Activated T-cell treated with anti-CD3 and anti-CD28 coated beads for 4 hours (primary cell): ENCODE measurements around the gene GPR183.

ENCODE experiments used
- DNase-seq: peaks from one replicate; pipeline ENCODE4 v3.0.0-alpha.2; 2020

Gene GPR183

DNA sequence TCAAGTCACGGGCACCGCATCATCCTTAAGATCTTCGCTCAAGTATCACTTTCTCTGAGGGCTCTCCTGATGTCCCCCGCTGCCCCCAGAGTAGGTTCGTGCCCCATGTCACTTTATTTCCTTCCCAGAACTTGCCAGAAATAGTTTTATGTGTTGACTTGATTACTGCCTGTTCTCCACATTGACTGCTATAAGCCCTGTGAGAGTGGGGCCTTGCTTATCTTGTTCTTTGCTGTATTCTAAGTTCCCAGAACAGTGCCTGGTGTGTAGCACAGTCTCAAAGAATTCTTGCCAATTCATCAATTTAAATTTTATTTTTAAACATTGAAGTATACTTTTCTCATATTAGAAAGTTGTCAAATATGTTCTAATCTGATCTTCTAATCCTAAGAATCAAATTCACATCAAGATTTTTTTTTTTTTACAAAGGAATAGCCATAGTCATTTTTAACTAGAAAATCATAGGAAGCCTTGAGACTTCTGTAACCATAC is 32.1 kb upstream of the GPR183 start:
- DNase-seq, result no peak

DNA sequence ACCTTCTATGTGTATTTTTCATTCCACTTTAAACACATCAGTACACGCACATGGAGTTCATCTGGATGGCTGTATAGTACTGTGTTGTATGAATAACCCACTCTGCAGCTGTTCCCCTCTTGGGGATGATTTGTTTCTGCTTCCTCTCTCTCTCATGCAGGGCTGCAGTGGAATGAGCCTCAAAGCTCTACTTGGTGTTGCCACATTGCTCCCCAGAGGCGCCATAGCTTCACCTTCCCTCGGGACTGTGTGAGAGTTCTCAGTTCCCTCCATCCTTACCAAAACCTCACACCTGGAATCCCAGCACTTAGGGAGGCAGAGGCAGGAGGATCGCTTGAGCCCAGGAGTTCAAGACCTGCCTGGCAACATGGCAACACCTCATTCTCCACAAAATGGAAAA is 28.4 kb upstream of the GPR183 start:
- no peak for DNase-seq

DNA sequence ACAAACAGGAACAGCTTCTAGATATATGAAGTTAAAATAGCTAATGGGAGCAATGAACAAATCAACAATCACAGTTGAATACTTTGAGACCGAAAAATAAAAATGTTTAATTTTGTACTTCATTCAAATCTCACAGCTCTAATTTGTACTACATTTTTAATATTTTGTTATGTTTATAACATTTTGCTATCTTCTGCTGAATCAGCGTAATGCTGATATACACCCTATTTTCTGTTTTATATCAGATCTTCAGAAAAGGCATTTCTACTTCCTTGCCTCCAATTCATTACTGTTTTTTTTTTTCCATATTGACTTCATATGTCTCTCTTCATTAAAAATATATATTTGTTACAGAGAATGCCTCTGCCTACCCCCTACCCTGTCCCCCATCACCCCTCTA is 27.9 kb upstream of the GPR183 start:
- DNase-seq, result no peak

DNA sequence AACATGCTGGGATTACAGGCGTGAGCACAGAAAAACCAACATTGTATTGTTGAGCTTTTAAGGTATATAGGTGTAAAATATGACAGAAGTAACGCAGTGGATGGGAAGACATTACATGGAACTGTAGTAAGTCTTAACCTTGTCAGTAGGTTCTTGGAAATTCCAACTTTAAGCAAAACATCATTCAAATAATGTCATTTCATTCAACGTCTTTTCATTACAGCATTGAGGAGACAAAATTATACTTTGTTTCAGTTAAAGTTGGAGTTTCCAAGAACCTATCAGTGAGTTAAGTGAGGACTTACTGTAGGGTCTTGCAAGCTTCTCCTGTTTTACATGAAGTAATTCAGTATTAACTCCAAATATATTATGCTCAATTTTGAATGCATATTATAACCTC is 27.0 kb upstream of the GPR183 start:
- DNase-seq, result no peak

DNA sequence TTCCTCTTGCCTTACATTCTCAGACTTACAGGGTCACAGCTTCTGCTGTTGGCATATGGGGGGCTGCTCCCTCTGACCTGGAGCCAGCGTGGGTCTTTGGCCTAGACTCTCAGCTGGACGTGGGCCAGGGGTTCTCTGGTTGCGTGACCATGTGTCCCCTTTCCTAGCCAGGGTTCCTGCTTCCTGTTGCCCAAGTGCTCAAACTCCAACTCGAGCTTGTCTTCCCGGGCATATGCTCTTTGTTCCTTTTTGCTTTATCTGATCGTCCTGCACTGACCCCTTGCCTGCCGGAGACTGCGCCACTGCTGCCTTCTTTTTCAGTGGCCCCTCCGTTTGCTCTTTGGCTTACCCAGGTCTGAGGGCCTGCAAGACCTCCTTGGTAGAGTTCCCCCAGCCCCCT is 25.3 kb upstream of the GPR183 start:
- no peak for DNase-seq

DNA sequence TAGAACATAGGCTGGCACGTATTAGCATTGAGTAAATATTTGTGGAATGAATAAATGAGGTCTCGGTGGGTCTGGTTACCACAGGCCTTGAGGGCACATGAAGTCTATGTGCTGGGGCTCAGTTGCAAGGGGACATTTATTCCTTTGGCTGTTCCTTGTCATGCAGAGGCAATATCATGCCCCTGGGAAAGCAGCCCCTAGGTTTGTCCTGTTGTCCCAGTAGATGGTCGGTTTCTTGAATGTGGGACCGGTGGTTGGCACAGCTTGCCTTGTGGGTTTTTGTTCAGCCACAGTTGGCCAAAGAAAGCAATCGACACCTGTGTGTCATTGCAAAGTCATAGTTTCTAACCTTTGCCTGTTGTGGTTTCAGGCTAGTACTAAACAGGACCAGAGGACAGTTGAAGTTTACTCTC is 24.7 kb upstream of the GPR183 start:
- DNase-seq, result no peak

DNA sequence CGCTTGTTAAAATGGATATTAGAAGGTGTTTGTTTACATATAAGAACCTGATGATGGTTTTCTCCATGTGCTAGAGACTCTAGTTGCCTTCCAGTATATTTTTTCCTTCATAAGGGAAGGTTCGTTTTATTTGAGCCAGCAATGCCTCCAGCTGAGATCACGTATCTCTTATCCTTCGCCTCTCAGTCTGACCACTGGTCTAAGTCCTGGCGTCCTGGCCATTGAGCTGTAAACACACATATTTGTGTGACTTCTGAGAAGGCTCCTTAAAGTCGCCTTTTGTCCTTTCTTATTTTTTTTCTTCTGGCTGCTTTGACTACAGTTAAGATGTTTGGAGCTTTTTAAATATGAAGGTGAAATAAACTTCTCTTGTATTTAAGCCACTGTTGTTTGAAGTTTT is 23.7 kb upstream of the GPR183 start:
- DNase-seq, result no peak

DNA sequence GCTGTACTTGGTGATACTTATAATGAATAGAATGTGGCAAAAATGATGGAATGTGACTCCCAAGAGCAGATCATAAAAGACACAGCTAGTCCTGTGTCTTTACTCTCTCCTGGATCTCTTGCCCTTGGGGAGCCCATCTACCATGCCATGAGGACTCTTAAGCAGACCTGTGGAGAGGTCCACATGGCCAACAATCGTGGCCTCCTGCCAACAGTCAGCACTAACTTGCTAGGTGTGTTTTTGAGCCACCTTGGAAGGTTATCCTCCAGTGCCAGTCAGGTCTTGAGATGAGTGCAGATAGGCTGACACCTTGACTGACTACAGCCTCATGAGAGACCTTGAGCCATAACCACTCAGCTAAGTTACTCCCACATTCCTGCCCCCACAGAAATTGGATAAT is 22.3 kb upstream of the GPR183 start:
- no peak for DNase-seq

DNA sequence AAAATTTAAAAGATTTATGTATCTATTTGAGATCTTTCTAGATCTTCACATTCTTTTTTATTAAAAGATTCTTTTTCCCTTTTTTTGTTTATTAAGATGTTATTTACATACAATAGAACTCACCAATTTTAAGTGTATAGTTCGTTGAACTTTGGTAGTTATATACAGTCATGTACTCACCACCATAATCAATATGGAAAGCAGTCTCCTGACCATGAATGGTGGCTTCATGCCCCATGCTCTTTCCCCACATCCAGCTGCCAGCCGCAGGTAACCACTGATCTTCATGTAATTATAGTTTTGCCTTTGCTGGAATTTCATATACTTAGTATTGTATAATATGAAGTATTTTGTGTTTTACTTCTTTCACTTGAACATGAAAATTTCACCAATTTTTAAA is 20.6 kb upstream of the GPR183 start:
- DNase-seq, result no peak

DNA sequence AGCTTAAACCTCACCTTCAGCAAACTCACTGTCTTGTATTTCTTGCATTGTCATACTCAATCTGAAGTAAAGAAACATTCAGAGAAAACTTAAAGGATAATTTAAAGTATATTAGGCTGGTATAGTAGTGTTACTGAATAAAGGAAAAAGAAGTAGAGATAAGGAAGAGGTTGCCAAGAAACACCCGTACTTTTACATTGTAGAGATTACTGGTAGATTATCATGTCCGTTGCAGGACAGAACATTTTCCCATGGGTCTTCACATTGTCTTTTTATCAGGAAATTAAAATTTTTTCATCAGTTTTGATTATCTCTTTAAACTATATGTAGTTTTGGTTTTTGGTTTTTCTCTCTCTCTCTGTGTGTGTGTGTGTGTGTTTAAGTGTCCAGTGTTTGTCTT is 19.9 kb upstream of the GPR183 start:
- DNase-seq, result no peak

DNA sequence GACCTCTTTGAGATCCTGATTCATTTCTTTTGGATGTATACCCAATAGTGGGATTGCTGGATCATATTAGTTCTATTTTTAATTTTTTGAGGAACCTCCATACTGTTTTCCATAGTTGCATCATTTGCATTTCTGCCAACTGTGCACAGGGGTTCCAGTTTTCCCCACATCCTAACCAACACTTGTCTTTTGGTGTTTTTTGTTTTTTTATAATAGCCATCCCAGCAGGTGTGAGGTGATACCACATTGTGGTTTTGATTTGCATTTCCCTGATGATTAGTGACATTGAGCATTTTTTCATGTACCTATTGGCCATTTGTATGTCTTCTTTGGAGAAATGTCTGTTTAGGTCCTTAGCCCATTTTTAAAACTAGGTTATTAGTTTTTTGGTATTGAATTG is 18.8 kb upstream of the GPR183 start:
- no peak for DNase-seq

DNA sequence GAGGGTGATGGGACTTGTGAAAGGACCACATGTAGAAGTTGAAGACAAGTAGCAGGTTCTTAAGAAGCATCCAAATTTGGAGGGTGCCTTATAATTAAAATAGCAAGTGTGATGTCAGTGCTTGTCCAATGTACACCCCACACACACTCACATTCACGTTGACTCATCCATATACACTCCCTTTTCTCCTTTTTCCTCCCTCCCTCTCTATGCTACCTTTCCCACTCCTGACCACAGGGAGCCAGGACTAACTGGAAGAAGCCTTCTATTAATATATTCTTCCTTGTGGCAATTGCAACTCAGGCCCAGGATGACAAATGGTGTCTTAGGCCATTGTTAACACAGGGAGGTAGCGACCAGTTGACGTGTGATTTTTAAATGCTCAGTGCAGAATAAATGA is 16.3 kb upstream of the GPR183 start:
- no peak for DNase-seq

DNA sequence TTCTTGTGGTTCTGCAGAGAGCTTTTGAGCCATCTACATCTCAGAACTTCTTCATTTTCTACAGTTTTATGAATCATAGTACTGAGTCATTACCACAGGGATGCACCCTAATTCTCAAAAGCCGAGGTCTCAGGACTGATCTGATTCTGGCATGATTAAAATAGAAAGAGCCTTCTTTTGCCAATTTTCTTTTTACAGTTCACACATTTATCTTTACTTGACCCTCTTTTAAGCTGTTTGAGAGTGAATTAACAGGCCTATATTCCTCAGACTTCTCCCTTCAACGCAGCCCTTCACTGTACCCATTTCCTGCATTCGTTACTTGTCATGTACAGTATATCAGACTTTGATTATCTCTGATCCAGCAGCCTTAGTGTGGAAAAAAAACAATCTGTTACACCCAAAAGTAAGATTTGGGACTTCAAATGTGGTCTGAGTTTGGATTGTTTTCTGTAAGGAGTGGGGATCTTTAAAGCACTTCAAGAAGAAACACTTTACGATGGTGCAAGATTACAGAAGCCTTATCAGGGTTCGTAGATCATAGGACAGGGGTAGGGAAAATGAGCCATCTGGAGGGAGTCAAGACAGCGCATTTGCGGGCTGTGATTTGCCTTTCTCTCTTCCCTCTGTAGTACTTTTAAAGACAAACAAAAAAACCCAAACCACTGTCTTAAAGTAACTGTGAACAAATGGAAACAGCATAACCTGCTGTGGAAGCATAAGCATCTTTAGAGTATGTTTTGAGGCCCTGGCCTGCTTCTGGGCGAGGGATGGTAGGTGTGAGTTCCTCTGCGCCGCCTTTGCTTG is 15.3 kb upstream of the GPR183 start:
- no peak for DNase-seq

DNA sequence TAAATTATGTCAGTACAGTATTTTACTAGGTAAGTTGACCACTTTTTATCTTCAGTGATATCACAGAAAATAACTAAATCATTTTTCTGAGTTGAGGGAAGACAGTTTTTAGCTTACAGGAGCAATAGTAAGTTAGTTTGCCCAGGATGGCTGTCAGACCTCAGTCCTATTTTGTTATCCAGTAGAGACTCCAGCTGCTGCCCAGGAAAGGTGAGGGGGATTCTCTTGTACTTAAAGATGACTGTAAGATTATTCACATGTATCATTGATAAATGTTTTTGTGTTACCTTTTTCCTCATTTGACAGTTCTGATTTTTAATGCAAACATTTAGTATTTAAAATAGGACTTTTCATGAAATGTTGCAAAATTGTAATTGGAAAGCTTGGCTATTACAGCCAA is 14.5 kb upstream of the GPR183 start:
- DNase-seq, result no peak

DNA sequence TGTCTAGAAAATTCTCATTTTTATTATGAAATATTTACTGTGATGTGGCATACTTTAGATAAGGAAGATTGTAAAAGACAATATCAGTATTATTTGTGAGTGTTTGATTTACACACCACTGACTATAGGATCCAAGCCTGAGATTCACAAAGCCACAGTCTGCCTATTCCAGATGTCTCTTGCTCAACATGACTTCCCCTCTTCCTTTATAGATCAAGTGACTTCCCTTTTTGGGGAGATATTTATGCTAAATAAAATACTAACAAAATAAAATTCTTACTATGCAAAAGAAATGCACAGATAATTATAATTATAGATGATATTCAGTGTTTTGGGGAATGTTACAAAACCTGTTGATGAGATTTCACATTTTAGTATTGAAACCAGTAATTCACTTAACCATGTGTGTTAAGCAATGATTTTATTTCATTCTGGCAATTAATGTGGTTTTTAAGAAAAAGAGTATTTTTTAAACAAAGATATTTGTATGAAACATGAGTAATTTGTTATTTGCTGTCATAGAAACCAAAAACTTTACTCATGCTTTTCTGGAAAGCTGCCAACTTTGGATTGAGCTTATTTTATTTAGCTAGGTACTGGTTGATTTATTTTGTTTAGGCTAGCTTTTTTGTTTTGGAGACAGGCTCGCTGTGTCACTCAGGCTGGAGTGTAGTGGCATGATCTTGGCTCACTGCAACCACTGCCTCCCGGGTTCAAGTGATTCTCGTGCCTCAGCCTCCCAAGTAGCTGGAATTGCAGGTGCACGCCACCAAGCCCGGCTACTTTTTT is 13.7 kb upstream of the GPR183 start:
- DNase-seq, result no peak

DNA sequence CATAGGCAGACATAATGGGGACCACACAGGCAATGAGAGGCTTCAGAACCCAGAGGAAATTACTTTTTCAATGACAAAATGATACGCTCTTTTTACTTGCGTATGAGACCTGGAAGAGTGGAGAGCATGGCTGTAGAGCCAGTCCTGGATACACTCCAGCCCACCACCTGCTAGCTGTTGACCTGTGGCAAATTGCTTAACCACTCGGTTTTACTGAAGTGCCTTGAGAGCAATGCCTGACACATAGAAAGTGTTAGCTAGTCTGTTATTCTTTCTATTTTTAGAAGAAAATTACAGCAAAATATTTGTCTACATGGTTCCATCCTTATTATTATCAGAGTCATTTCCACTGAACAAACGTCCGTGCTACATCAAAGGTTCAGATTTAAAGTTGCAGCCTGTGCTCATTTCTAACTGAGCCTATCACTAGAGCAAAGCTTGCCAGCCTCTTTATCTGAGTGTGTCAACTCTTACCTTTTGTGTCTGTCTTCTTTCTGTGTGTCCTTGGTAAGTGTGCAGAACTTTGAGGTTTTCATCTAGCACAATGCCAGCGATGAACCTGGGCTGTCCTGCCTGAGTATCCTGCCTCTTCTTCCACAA is 9.6 kb upstream of the GPR183 start:
- no peak for DNase-seq

DNA sequence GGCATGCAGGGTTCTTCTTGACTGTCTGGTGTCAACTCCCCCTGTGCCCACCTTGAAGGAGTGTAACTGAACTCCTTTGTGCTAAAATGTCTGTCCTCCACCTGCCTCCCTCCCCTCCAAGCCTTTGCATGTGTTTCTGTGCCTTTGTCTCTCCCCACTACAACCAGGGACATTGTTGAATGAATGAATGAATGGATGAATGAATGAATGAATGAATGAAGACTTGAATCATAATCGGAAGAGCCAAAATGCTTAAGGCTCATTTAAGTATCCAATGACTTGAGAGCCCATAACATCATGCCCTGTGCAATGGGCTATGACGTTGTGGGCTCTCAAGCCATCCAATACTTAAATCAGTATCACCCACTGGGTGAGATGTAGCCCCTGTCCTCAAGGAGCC is 9.0 kb upstream of the GPR183 start:
- no peak for DNase-seq

DNA sequence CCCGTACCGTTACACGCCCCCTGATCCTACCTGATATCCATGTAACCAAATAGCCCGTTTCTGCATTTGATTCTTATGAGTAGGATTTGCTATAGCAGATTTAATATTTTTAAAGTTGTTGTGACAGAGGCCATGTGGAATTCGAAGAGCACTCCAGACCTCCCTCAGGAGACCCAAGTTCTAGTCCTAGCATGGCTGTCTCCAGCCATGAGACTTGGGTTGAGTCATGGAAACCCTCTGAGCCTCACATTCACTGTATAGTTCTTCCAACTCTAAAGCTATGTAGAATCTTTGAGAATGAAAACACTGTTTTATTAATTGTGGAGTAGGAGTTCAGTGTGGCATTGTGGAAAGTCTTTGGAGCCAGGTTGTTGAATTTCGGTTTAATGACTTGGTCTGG is 8.0 kb upstream of the GPR183 start:
- no peak for DNase-seq

DNA sequence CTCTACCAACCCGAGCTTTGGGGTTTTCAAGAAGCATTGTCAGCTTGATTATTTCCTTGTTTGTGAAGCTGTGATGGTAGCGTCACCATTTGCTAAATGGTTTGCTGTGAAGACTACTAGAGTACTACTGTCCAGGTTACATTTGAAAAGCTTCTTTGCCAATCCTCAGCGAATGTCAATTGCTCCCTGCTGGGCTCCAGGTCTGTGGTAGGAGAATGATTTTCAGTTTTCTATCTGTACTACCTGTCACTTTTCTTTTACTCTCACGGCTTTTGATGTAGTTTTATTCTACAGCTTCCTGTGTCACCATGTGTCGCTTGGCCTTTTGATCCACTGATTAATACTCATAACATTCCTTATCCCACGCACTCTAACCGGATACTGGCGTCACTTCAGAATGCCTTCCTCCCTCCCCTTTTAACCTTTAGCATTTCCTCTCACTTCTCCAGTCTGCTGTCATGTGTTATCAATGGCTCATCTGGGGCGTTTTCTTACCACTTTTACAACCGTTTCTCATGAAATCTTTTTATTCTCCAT is 7.5 kb upstream of the GPR183 start:
- DNase-seq, result peak; percentile 69

DNA sequence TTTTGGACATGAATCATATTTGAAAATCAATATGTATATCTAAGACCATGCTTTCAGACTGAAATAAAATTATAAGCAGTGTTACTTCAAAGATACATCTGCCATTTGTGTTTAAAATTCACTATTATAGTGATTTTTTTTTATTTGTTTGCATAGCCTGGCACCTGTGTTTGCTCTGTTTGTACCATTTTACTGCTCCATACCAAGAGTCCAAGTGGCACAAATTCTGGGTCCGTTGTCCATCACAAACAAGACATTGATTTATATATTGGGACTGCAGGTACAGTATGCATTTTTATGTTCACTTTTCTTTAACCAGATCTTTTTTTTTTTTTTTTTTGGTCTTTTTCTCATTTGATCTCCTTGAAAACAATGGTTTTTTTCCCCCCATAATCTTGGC is 6.7 kb upstream of the GPR183 start:
- no peak for DNase-seq

DNA sequence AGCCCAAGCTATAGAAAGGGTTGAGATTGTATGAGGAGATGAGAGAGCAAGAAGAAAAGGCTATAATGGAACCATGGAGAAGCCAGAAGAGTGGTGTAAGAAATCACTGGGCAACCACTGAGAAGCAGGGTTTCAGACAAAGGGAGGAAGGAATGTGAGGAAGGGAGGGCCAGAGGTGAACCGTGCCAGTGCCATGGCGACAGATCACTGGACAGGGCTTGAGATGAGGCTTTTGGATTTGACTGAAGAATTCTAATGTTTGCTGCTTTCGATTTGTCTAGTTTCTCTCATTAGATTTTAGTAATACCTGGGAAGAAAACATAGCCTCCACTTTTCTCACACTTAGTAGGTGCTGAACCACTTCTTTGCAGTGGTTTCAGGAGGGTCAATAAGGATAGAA is 6.3 kb upstream of the GPR183 start:
- DNase-seq, result no peak

DNA sequence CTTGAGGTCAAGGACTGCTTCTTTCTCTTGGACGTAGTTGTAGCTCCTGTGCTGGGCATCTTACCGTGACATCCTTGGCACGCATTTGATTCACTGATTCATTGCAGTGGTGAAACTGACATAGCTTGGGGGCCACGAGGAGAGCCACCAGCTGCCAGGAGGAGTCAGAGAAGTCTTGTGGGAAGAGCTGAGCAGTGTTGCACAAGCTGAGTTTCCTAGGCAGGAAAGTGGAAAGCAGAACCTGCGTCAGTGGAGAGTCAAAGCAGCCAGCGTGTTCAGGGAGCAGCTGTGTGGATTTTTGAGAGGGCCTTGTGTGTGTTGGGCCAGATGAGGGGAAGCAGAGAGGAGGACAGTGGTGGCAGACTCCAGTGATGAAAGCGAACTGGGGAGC is 5.3 kb upstream of the GPR183 start:
- no peak for DNase-seq

DNA sequence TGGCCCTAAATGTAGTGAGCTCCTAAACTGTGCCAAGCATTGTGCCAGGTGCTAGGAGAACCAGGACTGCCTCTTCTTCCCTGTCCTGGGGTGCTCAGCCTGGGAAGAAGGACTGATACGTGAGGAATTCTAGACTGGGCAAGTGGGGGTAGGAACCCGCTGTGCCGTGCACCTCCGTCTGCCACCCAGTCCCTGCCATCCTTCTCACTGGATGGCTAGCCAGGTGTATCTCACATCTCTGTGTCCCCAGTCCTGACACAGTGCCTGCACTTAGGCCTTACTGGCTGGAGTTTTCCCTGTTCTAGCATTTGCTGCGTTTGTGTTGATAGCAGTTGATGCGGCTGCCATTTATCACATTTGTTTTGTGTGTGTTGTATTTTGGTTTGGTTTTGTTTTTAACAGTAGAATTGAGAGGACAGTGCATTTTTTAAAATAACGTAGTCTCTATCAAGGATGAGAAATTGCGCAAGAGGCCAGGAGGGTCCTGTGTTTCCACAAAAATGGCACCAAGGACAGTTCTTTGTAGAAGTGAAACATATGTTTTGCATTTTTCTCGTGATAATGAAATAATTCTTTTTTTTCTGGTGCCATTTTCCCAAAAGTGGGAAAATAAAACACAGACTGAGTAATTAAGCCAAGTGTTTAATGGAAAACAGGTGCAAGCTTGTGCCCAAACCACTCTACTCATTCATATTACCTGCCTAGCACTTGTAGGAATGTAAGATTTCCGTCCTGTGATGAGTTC is 4.7 kb upstream of the GPR183 start:
- DNase-seq, result no peak
